ENCODE data around the gene TMEM163.
A peak's percentile ranks its signal among the peaks of the same experiment; 100 is the strongest.
"Not testable (repeated sequence)": the region's sequence is repeated elsewhere in the genome, so short reads cannot be mapped to it uniquely, and the experiment has no call there.

The TMEM163 gene

GRCh38 chr2:134718817-134719814 lies at the start of gene TMEM163:
Gene TMEM163, minus strand, starts transcription at chr2:134719000.
- no peak for DNase-seq (ENCODE audit: low read depth in 2 of 2)

DNA sequence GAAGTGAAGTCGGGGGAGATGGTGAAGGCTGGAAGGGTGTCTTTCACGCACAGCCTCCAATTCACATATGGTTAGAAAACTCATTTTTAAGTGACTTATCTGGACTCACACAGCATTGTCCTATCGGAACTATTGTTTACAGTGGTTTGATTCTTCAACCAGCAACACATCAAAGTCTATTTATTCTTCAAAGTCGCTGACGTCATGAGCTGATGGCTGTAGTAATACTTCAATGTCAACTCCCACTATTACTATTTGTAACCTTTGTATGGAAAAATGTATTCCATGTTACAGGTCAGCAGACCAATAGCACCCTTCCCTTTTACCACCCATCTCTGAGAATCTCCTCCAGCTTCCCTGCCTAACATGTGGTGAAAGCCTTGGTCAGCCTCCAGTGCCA lies 47.8 kb upstream of the TMEM163 start:
- no peak for DNase-seq (ENCODE audit: low read depth in 2 of 2)

- DNase-seq (ENCODE audit: low read depth in 2 of 2): no peak
Observed at GRCh38 chr2:134765987-134766386, 47.2 kb upstream of the TMEM163 start.

- no peak for DNase-seq (ENCODE audit: low read depth in 2 of 2)
Observed at GRCh38 chr2:134764164-134764563, 45.4 kb upstream of the TMEM163 start.

- no peak for DNase-seq (ENCODE audit: low read depth in 2 of 2)
Observed at GRCh38 chr2:134763164-134763710, 44.4 kb upstream of the TMEM163 start.

GRCh38 chr2:134762508-134762907 lies 43.7 kb upstream of the TMEM163 start:
- DNase-seq (ENCODE audit: low read depth in 2 of 2): no peak

DNA sequence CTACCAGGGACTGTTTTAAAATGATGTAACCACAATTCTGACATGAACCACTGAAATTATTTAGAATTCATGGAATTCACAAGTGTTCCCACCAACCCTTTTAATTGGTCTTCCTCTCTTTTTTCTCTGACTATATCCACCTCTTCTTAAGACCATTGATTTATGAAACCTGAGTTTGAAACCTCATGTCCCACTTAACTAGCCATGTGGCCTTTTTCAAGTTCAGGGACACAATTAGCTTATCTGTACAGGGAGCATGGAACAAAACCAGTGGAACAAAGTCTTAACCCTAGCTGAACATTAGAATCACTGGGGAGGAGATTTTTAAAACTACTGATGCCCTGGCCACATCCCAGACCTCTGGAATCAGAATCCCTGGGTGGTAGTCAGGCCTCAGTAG lies 41.6 kb upstream of the TMEM163 start:
- no peak for DNase-seq (ENCODE audit: low read depth in 2 of 2)

DNA sequence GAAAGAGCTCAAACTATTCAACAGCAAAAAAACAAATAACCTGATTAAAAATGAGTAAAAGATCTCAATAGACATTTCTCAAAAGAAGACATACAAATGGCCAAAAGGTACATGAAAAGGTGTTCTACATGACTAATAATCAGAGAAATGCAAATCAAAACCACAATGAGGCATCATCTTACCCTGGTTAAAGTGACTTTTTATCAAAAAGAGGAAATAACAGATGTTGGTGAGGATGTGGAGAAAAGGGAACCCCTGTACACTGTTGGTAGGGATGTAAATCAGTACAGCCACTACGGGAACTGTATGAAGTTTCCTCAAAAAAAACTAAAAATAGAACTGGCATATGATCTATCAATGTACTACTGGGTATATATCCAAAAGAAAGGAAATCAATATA lies 39.8 kb upstream of the TMEM163 start:
- no peak for DNase-seq (ENCODE audit: low read depth in 2 of 2)

GRCh38 chr2:134751981-134752380 lies 33.2 kb upstream of the TMEM163 start:
- DNase-seq (ENCODE audit: low read depth in 2 of 2): not testable (repeated sequence)

- no peak for DNase-seq (ENCODE audit: low read depth in 2 of 2)
Observed at GRCh38 chr2:134745546-134745945, 26.7 kb upstream of the TMEM163 start.

DNA sequence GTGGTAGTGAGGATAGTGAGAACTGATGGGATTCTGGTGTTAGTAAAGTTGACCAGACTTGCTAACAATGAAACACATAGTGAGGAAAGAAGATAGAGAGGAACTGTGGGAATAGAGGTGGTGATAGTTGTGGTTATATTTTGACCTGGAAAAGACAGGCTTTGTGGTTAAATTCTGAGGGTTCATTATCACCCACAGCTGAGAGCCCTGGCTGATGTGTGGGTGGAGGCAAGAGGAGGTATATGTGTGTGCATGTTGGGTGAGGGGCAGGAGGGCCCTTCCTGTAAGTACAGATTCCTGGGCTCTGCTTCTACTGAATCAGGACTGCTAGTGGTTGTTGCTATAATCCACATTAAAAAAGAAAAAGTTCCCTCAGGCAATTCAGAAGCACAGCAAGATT lies 26.2 kb upstream of the TMEM163 start:
- no peak for DNase-seq (ENCODE audit: low read depth in 2 of 2)

- no peak for DNase-seq (ENCODE audit: low read depth in 2 of 2)
Observed at GRCh38 chr2:134739879-134740301, 21.1 kb upstream of the TMEM163 start.

GRCh38 chr2:134739236-134739878 lies 20.6 kb upstream of the TMEM163 start:
- DNase-seq (ENCODE audit: low read depth in 2 of 2): no peak

DNA sequence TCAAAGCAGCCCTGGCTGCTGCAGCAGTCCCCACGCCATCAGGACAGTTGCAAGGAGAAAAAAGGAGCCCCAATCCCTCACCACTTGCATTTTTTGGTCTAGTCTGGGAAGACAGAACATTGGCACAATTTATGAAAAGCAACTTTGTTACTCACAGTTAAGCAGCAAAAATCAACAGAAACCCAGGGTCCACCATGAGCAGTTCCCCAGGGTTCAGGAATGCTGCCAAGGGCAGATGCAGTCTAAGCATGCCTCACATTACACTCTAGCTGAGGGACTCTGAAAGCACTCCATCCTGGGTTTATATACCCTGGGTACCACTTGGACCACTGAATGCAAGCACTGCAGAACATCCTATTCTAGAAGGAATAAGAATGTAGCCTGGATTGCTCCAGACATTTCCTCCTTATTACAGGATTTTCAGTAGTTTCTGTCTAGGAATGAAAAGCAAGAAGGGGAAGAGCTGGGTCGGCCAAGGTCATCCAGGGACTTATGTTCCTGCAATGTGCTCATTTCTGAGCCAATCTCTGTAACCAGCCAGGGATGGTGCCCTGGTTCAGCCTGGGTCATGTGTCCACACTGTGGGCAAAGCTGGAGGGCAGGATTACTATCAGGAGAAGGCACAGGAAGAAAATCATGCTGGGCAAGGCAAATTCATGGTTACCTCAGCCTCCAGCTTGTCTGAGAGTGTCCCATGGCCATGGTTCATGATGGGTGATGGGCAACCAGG lies 19.5 kb upstream of the TMEM163 start:
- no peak for DNase-seq (ENCODE audit: low read depth in 2 of 2)

DNA sequence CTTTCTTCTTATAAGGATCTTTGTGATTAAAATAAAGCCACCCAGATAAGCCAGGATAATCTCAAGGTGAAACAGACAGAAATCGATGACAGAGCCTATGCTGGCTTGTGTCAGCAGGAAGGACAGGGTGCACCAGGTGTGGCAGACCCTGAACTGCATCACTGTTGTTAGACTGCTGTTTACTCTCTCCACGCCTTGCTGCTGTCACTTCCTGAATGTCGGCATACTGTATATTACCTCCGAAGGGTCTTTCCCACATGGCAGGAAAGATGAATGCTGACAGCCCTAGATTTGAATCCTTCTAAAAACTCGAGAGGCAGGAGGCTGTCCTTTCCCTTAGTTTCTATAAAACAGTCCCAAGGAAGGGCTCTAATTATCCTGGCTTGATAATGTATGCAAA lies 18.9 kb upstream of the TMEM163 start:
- DNase-seq (ENCODE audit: low read depth in 2 of 2): no peak

DNA sequence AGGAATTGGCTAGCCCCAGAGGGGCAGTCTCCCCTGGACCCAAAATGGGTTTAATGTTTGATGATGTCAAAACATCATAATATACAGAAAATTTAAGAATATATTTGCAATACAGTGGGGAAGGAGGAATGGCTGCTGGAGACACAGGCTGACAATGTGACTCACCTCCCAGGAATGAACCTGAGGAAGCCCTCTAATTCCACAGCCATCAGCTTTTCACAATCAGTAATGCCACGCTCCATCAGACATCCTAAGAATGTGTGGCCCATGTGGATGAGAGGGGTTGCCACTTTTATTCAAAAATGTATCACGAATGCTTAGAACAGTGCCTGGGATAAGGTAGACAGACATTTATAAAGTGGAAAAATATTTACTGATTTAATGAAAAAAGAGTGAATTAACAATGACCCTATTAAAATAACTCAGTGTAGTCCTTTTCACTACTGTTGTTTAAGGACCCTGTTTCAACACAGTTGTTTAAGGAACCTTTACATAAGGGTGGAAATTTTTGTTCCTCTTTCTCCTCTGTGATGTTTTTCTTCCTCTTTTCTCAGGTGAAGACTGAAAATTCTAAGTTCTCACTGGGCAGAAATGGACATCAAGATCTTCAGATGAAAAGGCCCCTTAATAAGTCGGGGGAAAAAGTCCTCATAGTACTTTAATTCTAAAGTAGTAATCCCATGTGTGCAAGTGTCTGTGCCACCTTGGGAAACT lies 17.5 kb upstream of the TMEM163 start:
- peak; percentile 31 to 33 for DNase-seq (ENCODE audit: low read depth in 2 of 2)

DNA sequence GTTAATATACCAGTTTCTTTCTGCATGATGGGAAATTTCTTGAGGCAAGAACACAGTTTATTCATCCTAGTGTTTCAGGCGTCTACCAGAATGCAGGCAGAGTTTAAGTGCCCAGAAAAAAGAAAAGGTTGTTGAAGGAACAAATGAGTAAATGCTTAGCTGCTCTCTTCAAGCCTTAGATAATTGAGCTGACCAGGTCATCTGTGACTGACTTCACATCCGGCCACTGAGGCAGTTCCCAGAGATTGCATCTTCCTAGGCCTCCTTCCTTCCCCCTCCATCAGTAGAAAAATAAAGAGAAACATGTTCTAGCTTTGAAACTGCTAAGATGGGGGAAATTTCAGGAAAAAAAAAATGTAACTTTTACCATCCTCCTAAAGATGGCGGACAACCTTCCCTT lies 9.4 kb upstream of the TMEM163 start:
- DNase-seq (ENCODE audit: low read depth in 2 of 2): no peak

DNA sequence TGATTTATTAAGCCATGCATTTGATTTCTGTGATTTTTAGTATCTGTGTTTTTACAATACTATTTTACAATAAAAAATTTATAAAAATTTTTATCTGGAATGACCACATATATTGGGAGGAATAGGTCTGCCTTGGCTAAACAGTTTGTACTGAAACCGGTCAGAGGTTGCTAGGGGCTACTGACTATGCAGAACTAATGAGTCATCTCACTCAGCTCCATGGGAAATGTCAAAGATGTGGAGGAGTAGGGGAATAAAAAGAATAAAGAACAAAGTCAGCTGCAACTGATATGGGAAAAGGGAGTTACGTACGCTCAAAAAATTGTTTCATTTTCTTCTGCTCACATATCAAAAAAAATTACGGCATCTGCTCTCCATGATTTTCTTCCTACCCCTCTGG lies 8.6 kb upstream of the TMEM163 start:
- no peak for DNase-seq (ENCODE audit: low read depth in 2 of 2)

DNA sequence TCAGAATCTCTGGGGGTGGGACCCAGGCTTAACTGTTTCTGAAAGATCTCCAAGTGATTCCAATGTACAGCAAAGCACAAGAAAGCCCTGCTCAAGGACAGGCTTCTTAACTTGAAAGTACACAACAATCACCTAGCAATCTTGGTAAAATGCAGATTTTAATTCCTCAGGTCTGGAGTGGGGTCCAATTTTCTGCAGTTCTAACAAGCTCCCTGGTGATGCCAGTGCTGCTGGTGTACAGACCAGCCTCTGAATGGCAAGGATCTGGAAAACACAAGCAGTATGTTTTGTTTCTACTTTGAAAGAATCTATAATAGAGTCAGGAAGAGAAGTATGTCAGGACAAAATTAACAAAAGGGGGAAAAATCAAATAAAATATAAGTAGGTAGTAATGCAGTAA lies 7.8 kb upstream of the TMEM163 start:
- no peak for DNase-seq (ENCODE audit: low read depth in 2 of 2)

DNA sequence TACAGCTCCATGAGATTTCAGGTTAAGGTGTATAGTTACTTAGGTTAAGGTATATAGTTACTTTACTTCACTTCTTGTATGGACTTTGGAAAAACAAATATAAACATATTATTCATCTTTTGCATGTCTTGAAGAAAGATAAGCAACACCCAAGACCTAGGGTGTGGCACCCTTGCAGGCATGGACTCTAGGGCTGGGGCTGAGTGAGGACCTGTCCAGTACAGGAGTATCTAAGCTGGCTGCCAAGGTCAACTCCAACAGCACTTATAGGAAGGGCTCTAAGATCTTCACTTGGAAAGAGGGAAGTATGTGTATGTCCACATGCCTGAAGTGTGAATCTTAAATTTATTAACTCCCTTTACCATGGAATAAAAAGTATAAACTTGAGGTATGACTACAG lies 7.1 kb upstream of the TMEM163 start:
- DNase-seq (ENCODE audit: low read depth in 2 of 2): no peak

GRCh38 chr2:134724341-134724740 lies 5.5 kb upstream of the TMEM163 start:
- no peak for DNase-seq (ENCODE audit: low read depth in 2 of 2)
